Caco-2 (cell line): ENCODE data around the gene BTN1A1. TPM values are rescaled to one million over a fixed set of nuclear protein-coding genes. Genes with fewer than 3 reads are reported as not detected.

ENCODE experiments used
- BruUV-seq: library from RNA; stranded (reverse); fragments of 400-500 nt; replicated peaks from 2 replicates; lab custom pipeline; 2021; lab: Mats Ljungman, UMichigan
- CTCF ChIA-PET: fragments of 300-600 bp; sonication (Branson Sonifier 250); formaldehyde crosslinking; loops from one replicate; lab custom pipeline; 2022; ENCODE audit warnings: antibody characterized with exemption; lab: Charles Lee
- POLR2A ChIA-PET: fragments of 300-600 bp; sonication (Branson Sonifier 250); formaldehyde crosslinking; loops from one replicate; lab custom pipeline; 2022; ENCODE audit warnings: antibody characterized with exemption; lab: Charles Lee
- DNase-seq, 2 experiments: peaks; one replicate each; pipeline versions ENCODE4 v3.0.0 to v3.0.0-alpha.2; 2020 to 2022
- H3K27me3 ChIP-seq: replicated peaks from 2 replicates; pipeline ENCODE4 v1.6.0; 2011; ENCODE audit warnings: low read length; ENCODE audit not compliant: control insufficient read depth, insufficient read depth
- H3K36me3 ChIP-seq: 2 replicates; pipeline ENCODE4 v1.5.1; 2011; ENCODE audit warnings: low read length; ENCODE audit not compliant: control insufficient read depth, insufficient read depth
- H3K4me1 ChIP-seq: fragments of 250-450 bp; sonication (Bioruptor Pico); 2 replicates; pipeline ENCODE4 v1.5.1; 2020; ENCODE audit warnings: mild to moderate bottlenecking
- H3K4me3 ChIP-seq: 2 replicates; pipeline ENCODE4 v1.5.1; 2011; ENCODE audit warnings: low read depth, mild to moderate bottlenecking, control low read depth, low read length
- H3K9me3 ChIP-seq: fragments of 250-450 bp; sonication (Bioruptor Pico); 2 replicates; pipeline ENCODE4 v1.5.1; 2020; ENCODE audit warnings: mild to moderate bottlenecking, moderate library complexity
- H3K27ac Mint-ChIP-seq: one replicate; pipeline ENCODE4 v1.8.0; 2022; ENCODE audit warnings: mixed read lengths; ENCODE audit not compliant: unreplicated experiment
- H3K27me3 Mint-ChIP-seq: one replicate; pipeline ENCODE4 v1.8.0; 2022; ENCODE audit warnings: mixed read lengths; ENCODE audit not compliant: insufficient read depth, unreplicated experiment
- H3K36me3 Mint-ChIP-seq: one replicate; pipeline ENCODE4 v1.8.0; 2022; ENCODE audit warnings: mild to moderate bottlenecking, mixed read lengths; ENCODE audit not compliant: insufficient read depth, unreplicated experiment
- H3K4me1 Mint-ChIP-seq: one replicate; pipeline ENCODE4 v1.8.0; 2022; ENCODE audit warnings: low read depth, mixed read lengths; ENCODE audit not compliant: unreplicated experiment
- H3K4me3 Mint-ChIP-seq: one replicate; pipeline ENCODE4 v1.8.0; 2022; ENCODE audit warnings: mild to moderate bottlenecking, moderate library complexity, mixed read lengths; ENCODE audit not compliant: unreplicated experiment
- H3K9me3 Mint-ChIP-seq: one replicate; pipeline ENCODE4 v1.8.0; 2022; ENCODE audit warnings: mixed read lengths; ENCODE audit not compliant: unreplicated experiment
- intact Hi-C: fragments of 100-400 bp; cut with micrococcal nuclease; formaldehyde crosslinking; loops from one replicate; pipeline ENCODE4 v1.10.0; 2022; ENCODE audit not compliant: unreplicated experiment
- total RNA-seq: library from RNA; stranded (reverse); gene quantifications from 2 replicates; pipeline ENCODE4 v1.2.3, GENCODE V29; 2022
- TF ChIP-seq, protein P1 (sequence below), 2 experiments: fragments of 200-600 bp in 1 of 2; IDR thresholded peaks; 1 replicate in 1 of 2; 2 replicates in 1 of 2; pipeline versions ENCODE4 v1.5.1 to v1.8.0; 2011 to 2022; ENCODE audit warnings: antibody characterized with exemption in 1 of 2, control low read depth in 1 of 2, inconsistent platforms in 1 of 2, low read depth in 1 of 2, low read length in 1 of 2, mild to moderate bottlenecking in 1 of 2, moderate library complexity in 1 of 2; ENCODE audit not compliant: insufficient read depth in 1 of 2, severe bottlenecking in 1 of 2, unreplicated experiment in 1 of 2

BTN1A1 gene
- total RNA-seq, 1 experiment from 2014 or later = 7.3 TPM

DNA sequence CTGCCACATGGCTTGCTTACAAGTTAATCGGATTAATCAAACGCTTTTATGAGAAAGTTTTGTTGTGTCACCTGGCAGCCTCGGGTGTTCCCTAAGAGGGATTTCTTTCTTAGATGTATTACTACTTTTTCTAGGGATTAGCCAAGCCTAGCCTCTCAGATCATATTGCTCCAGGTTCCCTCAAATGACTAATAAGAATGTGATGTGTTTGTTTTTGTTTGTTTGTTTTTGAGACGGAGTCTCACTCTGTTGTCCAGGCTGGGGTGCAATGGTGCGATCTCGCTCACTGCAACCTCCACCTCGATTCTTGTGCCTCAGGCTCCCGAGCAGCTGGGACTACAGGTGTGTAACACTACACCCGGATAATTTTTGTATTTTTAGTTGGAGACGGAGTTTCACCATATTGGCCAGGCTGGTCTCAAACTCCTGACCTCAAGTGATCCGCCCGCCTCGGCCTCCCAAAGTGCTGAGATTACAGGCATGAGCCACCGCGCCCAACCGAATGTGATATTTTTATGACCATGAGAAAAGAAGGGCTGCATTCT lies 39.0 kb downstream of the BTN1A1 start:
- no peaks in the 10 kb centered on the region for H3K36me3 ChIP-seq
- TF ChIP-seq, protein P1, sequence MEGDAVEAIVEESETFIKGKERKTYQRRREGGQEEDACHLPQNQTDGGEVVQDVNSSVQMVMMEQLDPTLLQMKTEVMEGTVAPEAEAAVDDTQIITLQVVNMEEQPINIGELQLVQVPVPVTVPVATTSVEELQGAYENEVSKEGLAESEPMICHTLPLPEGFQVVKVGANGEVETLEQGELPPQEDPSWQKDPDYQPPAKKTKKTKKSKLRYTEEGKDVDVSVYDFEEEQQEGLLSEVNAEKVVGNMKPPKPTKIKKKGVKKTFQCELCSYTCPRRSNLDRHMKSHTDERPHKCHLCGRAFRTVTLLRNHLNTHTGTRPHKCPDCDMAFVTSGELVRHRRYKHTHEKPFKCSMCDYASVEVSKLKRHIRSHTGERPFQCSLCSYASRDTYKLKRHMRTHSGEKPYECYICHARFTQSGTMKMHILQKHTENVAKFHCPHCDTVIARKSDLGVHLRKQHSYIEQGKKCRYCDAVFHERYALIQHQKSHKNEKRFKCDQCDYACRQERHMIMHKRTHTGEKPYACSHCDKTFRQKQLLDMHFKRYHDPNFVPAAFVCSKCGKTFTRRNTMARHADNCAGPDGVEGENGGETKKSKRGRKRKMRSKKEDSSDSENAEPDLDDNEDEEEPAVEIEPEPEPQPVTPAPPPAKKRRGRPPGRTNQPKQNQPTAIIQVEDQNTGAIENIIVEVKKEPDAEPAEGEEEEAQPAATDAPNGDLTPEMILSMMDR (IDR thresholded peaks at IDR 0.05; ENCODE audit: insufficient read depth in 1 of 2, low read depth in 1 of 2, low read length in 1 of 2, severe bottlenecking in 1 of 2, unreplicated experiment in 1 of 2) = no peak
- ChIA-PET CTCF (interaction anchor here (1.4 kb wide), 1 partner anchor 198 kb away, joined by 5 read pairs; no protein-coding TSS in a partner anchor), POLR2A (no interaction called here)
- DNase-seq = no peak
- Mint-ChIP-seq H3K27ac (peak overlapping the region; percentile 97), H3K9me3 (no peaks in the 10 kb centered on the region), H3K27me3 (peaks cover 2% of the 10 kb centered on the region), H3K4me3 (peak overlapping the region; percentile 89), H3K36me3 (peaks cover 27% of the 10 kb centered on the region), H3K4me1 (peaks cover 15% of the 10 kb centered on the region)
- H3K4me3 ChIP-seq = peak overlapping the region; percentile 65
- intact Hi-C loops = loop anchor here (10.0 kb wide), 1 partner anchor 214 kb away; no protein-coding TSS in a partner anchor
- peaks cover 4% of the 10 kb centered on the region; the same call in 1 of the 2 replicates for H3K4me1 ChIP-seq
- BruUV-seq = no TSS peak
- H3K9me3 ChIP-seq = no peaks in the 10 kb centered on the region
- H3K27me3 ChIP-seq = no peaks in the 10 kb centered on the region

DNA sequence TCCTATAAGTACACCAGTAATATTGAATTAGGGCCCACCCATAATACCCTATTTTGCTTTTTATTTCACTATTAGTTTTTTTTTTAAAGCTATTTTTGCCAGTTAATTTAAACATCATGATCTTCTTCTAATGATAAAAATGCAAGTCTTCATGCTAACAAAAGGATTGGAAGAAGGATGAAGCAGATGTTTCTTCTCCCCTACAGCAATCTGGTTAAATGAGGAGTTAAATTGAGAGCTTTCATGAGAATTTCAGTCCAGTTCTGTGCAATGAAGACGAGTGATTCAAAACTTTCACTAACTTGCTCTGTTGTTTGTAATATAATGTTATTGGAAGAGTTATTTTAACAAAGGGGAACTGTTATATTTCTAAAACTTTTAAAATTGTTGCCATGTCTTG lies 41.5 kb downstream of the BTN1A1 start:
- Mint-ChIP-seq H3K4me1 (peaks cover 14% of the 10 kb centered on the region), H3K9me3 (no peaks in the 10 kb centered on the region), H3K27ac (no peak overlapping the region), H3K27me3 (peaks cover 2% of the 10 kb centered on the region), H3K36me3 (peaks cover 41% of the 10 kb centered on the region), H3K4me3 (no peak overlapping the region)
- no peaks in the 10 kb centered on the region; the same call in 1 of the 2 replicates for H3K36me3 ChIP-seq
- H3K27me3 ChIP-seq = no peaks in the 10 kb centered on the region
- H3K4me1 ChIP-seq = no peaks in the 10 kb centered on the region
- POLR2A ChIA-PET = no interaction called here
- DNase-seq = no peak
- BruUV-seq = no TSS peak
- TF ChIP-seq, protein P1 (IDR thresholded peaks at IDR 0.05; ENCODE audit: insufficient read depth in 1 of 2, low read depth in 1 of 2, low read length in 1 of 2, severe bottlenecking in 1 of 2, unreplicated experiment in 1 of 2) = no peak
- intact Hi-C loops = no loop called here
- H3K4me3 ChIP-seq = no peak overlapping the region
- CTCF ChIA-PET = interaction anchor here (0.8 kb wide), 1 partner anchor 10 kb away, joined by 3 read pairs; no protein-coding TSS in a partner anchor
- no peaks in the 10 kb centered on the region for H3K9me3 ChIP-seq

DNA sequence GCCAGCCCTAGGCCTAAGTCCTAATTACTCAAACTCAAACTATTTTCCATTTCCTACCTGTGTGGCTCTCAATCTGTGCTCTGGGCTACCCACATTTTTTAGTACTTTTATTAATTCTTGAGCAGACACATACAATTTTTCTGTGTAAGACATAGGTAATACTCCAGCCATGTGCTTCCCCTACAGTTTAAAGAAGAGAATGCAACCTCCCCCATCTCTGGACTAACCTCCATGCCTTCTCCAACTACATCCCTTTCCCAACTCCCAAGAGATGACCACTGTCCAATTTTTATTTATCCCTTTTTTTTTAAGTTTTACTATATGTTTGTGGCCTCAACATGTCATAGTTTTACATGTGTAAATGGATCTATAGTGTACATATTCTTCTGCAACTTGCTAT lies 43.9 kb downstream of the BTN1A1 start:
- intact Hi-C loops = no loop called here
- TF ChIP-seq, protein P1 (IDR thresholded peaks at IDR 0.05; ENCODE audit: insufficient read depth in 1 of 2, low read depth in 1 of 2, low read length in 1 of 2, severe bottlenecking in 1 of 2, unreplicated experiment in 1 of 2) = peak; percentile 34 to 44
- Histone ChIP-seq H3K36me3 (no peaks in the 10 kb centered on the region; the same call in 1 of the 2 replicates), H3K27me3 (no peaks in the 10 kb centered on the region), H3K4me1 (no peaks in the 10 kb centered on the region), H3K4me3 (no peak overlapping the region), H3K9me3 (no peaks in the 10 kb centered on the region)
- no peak overlapping the region for H3K27ac Mint-ChIP-seq
- POLR2A ChIA-PET = interaction anchor here (0.7 kb wide), 1 partner anchor 254 kb away, joined by 14 read pairs; no protein-coding TSS in a partner anchor
- H3K4me1 Mint-ChIP-seq = peaks cover 7% of the 10 kb centered on the region
- no peaks in the 10 kb centered on the region for H3K27me3 Mint-ChIP-seq
- no peaks in the 10 kb centered on the region for H3K9me3 Mint-ChIP-seq
- peaks cover 19% of the 10 kb centered on the region for H3K36me3 Mint-ChIP-seq
- no peak overlapping the region for H3K4me3 Mint-ChIP-seq
- DNase-seq = no peak
- no TSS peak for BruUV-seq
- CTCF ChIA-PET = no interaction called here
